Middle frontal gyrus (tissue), 1 donor: Measurements from ENCODE around the gene C3orf49.

Source experiments
- DNase-seq: peaks from one replicate; pipeline ENCODE4 v3.0.0-alpha.2; 2015; ENCODE audit warnings: low spot score; ENCODE audit errors: extremely low spot score

Gene C3orf49

DNA sequence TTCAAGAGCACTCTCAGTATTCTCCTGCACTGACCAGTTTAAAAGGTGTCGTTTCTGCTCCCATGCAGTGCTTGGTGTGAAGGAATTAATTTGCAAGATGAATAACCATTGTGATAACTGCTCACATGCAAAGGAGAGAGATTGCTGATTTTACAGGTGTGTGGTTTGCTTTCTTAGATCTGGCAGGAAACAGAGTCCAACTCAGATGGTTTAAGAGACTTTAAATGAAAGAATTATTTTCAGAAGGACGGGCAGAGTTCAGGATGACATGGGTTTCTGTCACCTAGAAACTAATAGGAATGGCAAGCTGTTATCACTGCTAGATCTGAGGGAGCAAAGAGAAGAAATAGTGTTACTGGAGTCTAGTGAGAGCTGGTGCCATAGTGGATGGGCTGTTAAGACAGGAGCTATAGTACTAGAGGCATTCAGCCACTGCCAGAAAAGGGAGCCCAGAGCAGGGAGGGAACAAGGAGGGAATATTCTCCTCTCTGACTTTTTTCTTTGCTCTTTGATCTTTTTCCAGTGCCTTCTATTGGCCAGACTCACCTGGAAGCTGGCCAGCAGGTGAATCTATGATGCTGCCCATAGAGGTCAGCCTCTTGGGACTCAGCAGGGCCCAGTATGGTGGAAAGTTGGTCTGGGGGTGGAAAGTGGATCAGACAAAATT, 59.4 kb downstream of the C3orf49 start:
- DNase-seq: no peak

DNA sequence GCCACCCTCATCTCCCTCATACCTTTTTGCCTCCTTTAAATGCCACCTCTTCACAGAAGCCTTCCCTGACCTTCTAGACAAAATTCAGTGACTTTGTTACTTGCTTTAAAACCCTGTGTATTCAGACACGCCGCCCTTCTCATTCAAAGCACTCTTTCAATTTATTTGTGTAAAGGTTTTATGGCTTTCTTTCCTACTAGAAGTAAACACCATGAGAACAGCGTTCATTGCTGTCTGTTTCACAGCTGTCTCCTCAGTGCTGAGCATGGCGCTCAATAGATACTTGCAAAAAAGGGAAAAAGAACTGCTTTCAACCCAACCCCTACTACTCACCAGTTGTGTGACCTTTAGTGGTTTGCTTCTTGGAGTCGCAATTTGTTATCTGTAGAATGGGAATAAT, 61.6 kb downstream of the C3orf49 start:
- no peak for DNase-seq

DNA sequence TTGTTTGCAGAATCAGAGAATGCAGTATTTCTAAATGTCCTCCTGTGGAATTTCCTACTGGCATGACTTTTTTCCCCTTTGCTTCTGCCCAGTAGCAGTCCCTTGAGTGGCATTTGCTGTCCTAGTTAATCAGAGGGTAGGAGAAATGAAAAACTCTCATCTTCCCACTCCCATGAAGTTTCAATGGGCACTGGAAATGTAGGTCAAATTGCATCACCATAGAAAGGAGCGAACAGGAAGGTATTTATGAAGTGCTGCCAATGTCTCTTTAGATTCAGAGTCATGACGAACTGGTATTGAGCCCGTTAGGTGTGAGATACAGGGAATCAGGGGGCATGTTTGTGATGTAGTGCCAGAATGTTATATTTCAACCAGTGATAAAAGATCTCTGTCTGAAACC, 67.8 kb downstream of the C3orf49 start:
- DNase-seq: no peak

DNA sequence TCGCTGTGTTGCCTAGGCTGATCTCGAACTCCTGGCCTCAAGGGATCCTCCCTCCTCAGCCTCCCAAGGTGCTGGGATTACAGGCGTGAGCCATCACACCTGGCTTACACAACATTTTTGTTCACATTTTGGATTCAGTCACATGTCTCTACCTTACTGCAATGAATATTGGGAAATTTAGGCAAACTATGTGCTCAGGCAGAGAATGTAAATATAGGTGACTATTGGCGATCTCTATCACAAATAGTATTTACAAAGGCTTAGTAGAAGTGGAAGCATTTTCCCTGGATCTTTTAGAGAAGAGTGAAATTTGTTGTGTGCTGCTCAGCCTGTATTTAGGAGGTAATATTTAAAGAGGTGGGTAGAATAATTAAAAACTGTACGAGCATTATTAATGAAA, 72.4 kb downstream of the C3orf49 start:
- DNase-seq: no peak

DNA sequence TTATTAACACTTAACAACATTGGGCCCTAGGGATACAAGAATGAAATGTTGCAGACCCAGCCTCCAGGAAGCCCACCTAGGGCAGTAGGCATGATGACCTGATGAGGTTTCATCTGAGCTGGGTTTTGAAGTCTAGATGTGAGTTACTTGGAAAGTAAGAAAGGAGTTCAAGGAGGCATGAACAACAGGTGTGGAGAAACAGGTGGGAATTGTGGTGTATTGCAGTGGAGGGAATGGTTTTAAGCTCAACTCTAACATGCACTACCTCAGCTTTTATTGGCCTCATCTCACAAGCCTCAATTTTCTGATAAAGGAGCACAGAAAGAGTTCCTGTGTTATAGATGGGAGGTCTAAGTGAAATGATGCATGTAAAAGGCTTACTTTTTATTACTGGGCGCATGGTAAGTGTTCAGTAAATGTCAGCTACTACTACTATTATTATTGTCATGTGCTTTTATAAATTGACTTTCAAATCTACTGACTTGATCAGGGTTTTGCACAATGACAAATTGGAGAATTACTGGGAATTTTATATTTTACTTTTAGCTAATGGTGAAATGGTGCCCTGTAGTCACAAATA, 73.8 kb downstream of the C3orf49 start:
- no peak for DNase-seq

DNA sequence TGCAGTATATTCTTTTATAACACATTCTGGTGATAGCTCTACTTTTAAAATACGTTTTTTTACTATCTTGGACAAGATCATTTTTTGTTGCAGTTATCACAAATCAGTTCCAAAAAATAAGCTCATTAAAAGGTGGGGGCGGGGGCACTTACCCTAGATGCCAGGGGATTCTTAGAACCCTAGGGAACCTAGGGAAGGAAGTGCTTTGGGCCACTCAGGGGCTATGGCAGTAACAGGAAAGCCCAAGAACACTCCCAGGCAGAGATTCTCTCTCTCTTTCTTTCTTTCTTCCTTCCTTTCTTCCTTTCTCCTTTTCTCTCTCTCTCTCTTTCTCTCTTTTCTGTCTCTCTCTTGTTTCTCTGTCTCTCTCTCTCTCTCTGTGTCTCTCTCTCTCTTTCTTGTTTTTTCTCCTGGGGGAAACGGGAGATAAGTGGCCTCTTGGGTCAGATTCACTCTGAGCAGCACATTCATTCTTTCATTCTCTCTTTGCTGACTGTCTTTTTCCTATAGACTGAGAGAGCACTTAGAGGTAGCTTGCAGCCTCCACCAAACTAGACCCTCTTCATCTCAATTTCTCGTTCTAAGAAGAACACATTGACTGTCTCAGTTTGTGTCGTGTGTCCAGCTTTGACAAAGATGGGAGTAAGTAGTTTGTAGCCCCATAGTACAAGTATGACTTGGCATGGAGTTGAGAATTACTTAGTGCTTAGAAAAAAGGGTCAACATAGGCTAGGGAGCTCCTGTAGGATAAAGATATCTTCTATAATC, 76.5 kb downstream of the C3orf49 start:
- DNase-seq: no peak

GRCh38 chr3:63896332-63897030, 77.4 kb downstream of the C3orf49 start:
- no peak for DNase-seq
